Stimulated activated CD4-positive, alpha-beta T cell treated with anti-CD3 and anti-CD28 coated beads, Interleukin-15, amount 100 ng/mL, for 1 hour (primary cell): ENCODE results near the gene IDE.

Source experiments
- DNase-seq, 2 donors: peaks; one replicate each; pipeline ENCODE4 v3.0.0-alpha.2; 2020; ENCODE audit warnings: low read depth in 1 of 2, low spot score in 1 of 2

IDE gene

GRCh38 chr10:92567952-92568600, 5.8 kb downstream of the IDE start:
- no peak for DNase-seq

- DNase-seq = no peak
Observed at GRCh38 chr10:92562424-92562823, 11.5 kb downstream of the IDE start.

DNA sequence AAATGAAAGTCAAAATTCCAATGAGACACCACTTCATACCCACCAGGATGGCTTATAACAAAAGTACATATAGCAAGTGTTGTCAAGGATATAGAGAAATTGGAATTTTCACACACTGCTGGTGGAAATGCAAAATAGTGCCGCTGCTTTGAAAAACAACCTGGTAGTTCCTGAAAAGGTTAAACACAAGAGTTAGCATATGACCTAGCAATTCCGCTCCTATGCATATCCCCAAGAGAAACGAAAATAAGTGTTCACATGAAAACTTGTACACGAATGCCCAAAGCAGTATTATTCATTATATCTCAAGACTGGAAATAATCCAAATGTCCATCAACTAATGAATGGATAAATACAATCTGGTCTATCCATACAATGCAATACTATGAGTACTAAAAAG, 14.8 kb downstream of the IDE start:
- no peak for DNase-seq

DNA sequence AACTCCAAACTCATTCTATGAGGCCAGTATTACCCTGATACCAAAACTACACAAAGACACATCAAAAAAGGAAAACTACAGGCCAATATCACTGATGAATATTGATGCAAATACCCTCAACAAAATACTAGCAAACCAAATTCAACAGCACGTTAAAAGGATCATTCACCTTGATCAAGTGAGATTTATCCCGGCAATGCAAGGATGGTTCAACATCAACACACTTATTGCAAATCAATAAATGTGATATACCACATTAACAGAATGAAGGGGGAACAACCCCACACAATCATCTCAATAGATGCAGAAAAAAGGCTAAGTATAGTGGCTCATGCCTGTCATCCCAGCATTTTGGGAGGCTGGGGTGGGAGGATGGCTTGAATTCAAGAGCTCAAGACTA, 19.9 kb downstream of the IDE start:
- no peak for DNase-seq

DNA sequence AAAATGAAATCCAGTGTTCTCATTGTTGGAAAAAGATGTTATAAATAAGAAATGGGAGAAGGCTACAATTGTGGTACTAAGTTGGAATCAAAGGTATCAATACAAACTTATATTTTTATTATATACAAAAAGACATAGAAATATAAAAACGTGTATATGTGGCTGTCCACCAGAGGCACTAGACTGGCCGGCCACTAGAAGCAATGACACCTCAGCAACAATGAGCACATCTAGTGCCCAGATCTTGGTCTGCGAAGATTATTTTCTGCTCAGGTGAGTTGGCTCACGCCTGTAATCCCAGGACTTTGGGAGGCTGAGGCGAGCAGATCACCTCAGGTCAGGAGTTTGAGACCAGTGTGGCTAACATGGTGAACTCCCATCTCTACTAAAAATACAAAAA, 21.6 kb downstream of the IDE start:
- no peak for DNase-seq

GRCh38 chr10:92550924-92551323, 23.0 kb downstream of the IDE start:
- DNase-seq = no peak

GRCh38 chr10:92547676-92548075, 26.2 kb downstream of the IDE start:
- no peak for DNase-seq

- DNase-seq = no peak
Observed at GRCh38 chr10:92545556-92545955, 28.3 kb downstream of the IDE start.

GRCh38 chr10:92544296-92544695, 29.6 kb downstream of the IDE start:
- no peak for DNase-seq

- DNase-seq = no peak
Observed at GRCh38 chr10:92542458-92542857, 31.4 kb downstream of the IDE start.

GRCh38 chr10:92541583-92541982, 32.3 kb downstream of the IDE start:
- no peak for DNase-seq

- DNase-seq = no peak
Observed at GRCh38 chr10:92538231-92538958, 35.5 kb downstream of the IDE start.

DNA sequence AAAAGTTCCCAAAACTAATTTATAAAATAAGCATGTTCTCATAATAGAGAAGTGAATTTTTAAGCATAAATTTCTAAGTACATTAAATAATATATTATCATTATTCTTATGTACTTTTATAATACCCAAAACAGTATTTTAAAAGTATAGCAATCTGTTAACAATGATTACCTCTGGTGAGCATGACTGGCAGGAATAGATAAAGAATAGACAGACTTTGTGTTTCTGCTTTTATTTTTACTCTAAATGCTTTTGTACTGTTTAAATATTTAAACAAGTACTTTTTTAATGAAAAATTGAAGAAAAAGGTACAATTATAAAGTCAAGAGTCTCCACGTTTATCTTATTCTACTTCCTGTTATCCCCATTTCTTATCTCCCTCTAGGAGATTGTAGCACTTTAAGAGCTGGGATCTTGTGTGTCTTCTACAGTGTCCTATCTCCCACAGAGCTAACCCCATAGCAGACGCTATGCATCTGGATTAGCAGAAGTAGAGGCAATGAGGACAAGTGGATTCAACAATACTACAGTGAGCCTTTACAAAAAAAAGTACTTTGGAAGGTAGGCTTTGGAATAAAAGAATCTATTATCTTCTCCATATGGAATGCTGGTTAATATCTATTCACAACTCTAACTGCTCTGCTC, 42.9 kb downstream of the IDE start:
- no peak for DNase-seq

GRCh38 chr10:92530421-92530820, 43.5 kb downstream of the IDE start:
- no peak for DNase-seq

GRCh38 chr10:92527716-92528115, 46.2 kb downstream of the IDE start:
- DNase-seq = no peak

GRCh38 chr10:92523639-92524038, 50.3 kb downstream of the IDE start:
- DNase-seq = no peak

- DNase-seq = peak in 1 of 2 donors; percentile 29
Observed at GRCh38 chr10:92517034-92517655, 56.7 kb downstream of the IDE start.

- no peak for DNase-seq
Observed at GRCh38 chr10:92508866-92509265, 65.0 kb downstream of the IDE start.

- no peak for DNase-seq
Observed at GRCh38 chr10:92506336-92506735, 67.6 kb downstream of the IDE start.

GRCh38 chr10:92505044-92505443, 68.8 kb downstream of the IDE start:
- DNase-seq = no peak

- no peak for DNase-seq
Observed at GRCh38 chr10:92502296-92502808, 71.5 kb downstream of the IDE start.

DNA sequence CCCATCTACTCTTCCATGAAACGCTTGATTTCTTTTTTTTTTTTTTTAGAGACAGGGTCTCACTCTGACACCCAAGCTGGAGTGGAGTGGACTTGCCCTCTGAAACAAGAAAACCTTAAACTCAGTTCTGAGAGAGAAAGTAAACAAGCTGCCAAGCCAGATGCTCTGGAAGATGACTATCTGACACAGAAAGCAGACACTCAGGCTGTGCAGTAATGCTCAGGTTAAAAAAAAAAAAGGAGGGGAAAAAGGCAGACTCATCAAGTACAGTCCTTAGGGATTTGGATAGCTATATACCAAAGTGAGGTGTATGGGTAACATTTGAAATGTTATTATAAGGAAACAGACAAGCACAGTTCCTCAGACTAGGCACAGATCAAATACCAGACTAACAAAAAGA, 80.5 kb downstream of the IDE start:
- DNase-seq = no peak
